ENCODE results near the gene UCMA. TPM values are rescaled to one million over a fixed set of nuclear protein-coding genes. Genes with fewer than 3 reads are reported as not detected.

The UCMA gene
- total RNA-seq, 4 donors from 2014 or later: not detected

- no peak for TF ChIP-seq EP300 (IDR thresholded peaks at IDR 0.05)
- no peak for TF ChIP-seq CTCF (IDR thresholded peaks at IDR 0.05)
- TF ChIP-seq POLR2A (IDR thresholded peaks at IDR 0.05): no peak
- DNase-seq (ENCODE audit: low spot score in 2 of 2): no peak
- Histone ChIP-seq H3K4me1 (no peaks in the 10 kb centered on the region), H3K36me3 (no peaks in the 10 kb centered on the region), H3K27me3 (no peaks in the 10 kb centered on the region), H3K4me3 (no peak overlapping the region), H3K27ac (no peak overlapping the region), H3K9me3 (no peaks in the 10 kb centered on the region)
- WGBS, 2 donors: 87 to 95% methylated on average over 5 of the region's 5 CpGs
These were observed 50.5 kb downstream of the UCMA start for GRCh38 chr10:13183625-13184024.

- Histone ChIP-seq H3K27ac (no peak overlapping the region), H3K4me1 (no peaks in the 10 kb centered on the region), H3K36me3 (no peaks in the 10 kb centered on the region), H3K27me3 (no peaks in the 10 kb centered on the region), H3K4me3 (no peak overlapping the region), H3K9me3 (no peaks in the 10 kb centered on the region)
- no peak for DNase-seq (ENCODE audit: low spot score in 2 of 2)
- 91% methylated on average over 1 of the region's 1 CpG for WGBS, 2 donors
- TF ChIP-seq POLR2A (IDR thresholded peaks at IDR 0.05): no peak
- TF ChIP-seq EP300 (IDR thresholded peaks at IDR 0.05): no peak
- TF ChIP-seq CTCF (IDR thresholded peaks at IDR 0.05): no peak
These were observed 51.8 kb downstream of the UCMA start for GRCh38 chr10:13182424-13182823.

GRCh38 chr10:13180788-13181187 lies 53.4 kb downstream of the UCMA start:
- 89 to 95% methylated on average over 4 of the region's 4 CpGs for WGBS, 2 donors
- no peak overlapping the region for H3K27ac ChIP-seq
- H3K9me3 ChIP-seq: no peaks in the 10 kb centered on the region
- TF ChIP-seq POLR2A (IDR thresholded peaks at IDR 0.05): no peak
- DNase-seq (ENCODE audit: low spot score in 2 of 2): no peak
- no peak overlapping the region for H3K4me3 ChIP-seq
- H3K4me1 ChIP-seq: no peaks in the 10 kb centered on the region
- no peaks in the 10 kb centered on the region for H3K36me3 ChIP-seq
- H3K27me3 ChIP-seq: no peaks in the 10 kb centered on the region

- Histone ChIP-seq H3K9me3 (no peaks in the 10 kb centered on the region), H3K27me3 (no peaks in the 10 kb centered on the region), H3K27ac (no peak overlapping the region), H3K4me3 (no peak overlapping the region), H3K36me3 (no peaks in the 10 kb centered on the region), H3K4me1 (no peaks in the 10 kb centered on the region)
- DNase-seq (ENCODE audit: low spot score in 2 of 2): no peak
- TF ChIP-seq CTCF (IDR thresholded peaks at IDR 0.05) (no peak), EP300 (IDR thresholded peaks at IDR 0.05) (no peak), POLR2A (IDR thresholded peaks at IDR 0.05) (no peak)
- 92 to 94% methylated on average over 2 of the region's 2 CpGs for WGBS, 2 donors
These were observed 60.6 kb downstream of the UCMA start for GRCh38 chr10:13173616-13174015.

Small RNAs within 50 kb of the gene (small RNA-seq; reads per million reads assigned to genes)
- gene RNU6-6P: not detected

Other genes with a start within 250 kb of the UCMA start
- gene CCDC3, start 232.7 kb downstream of the UCMA start, total RNA-seq: 100 to 1,000 TPM in 3 of 4 donors, 10 to 100 TPM in 1; 73.2 to 188 (median 149) TPM
- 10 to 100 TPM; 62.1 to 81.5 (median 73.7) TPM for gene OPTN, start 134.2 kb downstream of the UCMA start, total RNA-seq
- under 1 TPM in 1 of 4 donors, not detected in 3; 0.22 TPM for gene MCM10, start 72.8 kb downstream of the UCMA start, total RNA-seq
- gene PHYH, start 65.7 kb upstream of the UCMA start, total RNA-seq: 10 to 100 TPM; 14.1 to 40.9 (median 32.5) TPM
- 10 to 100 TPM; 18.0 to 28.4 (median 23.9) TPM for gene SEPHS1, start 113.9 kb upstream of the UCMA start, total RNA-seq

Measured in tibial nerve (tissue), 4 donors.